Amygdala (tissue), 56 donors: Measurements from ENCODE around the gene JAK1.
"Not testable (repeated sequence)": the region's sequence is repeated elsewhere in the genome, so short reads cannot be mapped to it uniquely, and the experiment has no call there.

Experiments
- DNase-seq, 56 donors: peaks; one replicate each; lab custom pipeline; 2025; lab: John Stamatoyannopoulos, UW

JAK1 gene

GRCh38 chr1:64929221-64929620 is 37.1 kb downstream of the JAK1 start:
- DNase-seq, result no peak

- DNase-seq, result no peak
Measured at GRCh38 chr1:64928325-64928724, 38.0 kb downstream of the JAK1 start.

GRCh38 chr1:64925594-64925993 is 40.8 kb downstream of the JAK1 start:
- DNase-seq, result no peak

- DNase-seq, result no peak
Measured at GRCh38 chr1:64923294-64923718, 43.0 kb downstream of the JAK1 start.

GRCh38 chr1:64922336-64922735 is 44.0 kb downstream of the JAK1 start:
- no peak for DNase-seq

GRCh38 chr1:64921771-64922170 is 44.6 kb downstream of the JAK1 start:
- DNase-seq, result no peak

GRCh38 chr1:64920941-64921589 is 45.3 kb downstream of the JAK1 start:
- DNase-seq, result no peak

GRCh38 chr1:64919120-64919519 is 47.2 kb downstream of the JAK1 start:
- DNase-seq, result not testable (repeated sequence)

GRCh38 chr1:64917907-64918306 is 48.4 kb downstream of the JAK1 start:
- DNase-seq, result no peak

GRCh38 chr1:64917328-64917861 is 49.0 kb downstream of the JAK1 start:
- no peak for DNase-seq

GRCh38 chr1:64915381-64916274 is 50.7 kb downstream of the JAK1 start:
- DNase-seq, result no peak

GRCh38 chr1:64913361-64914015 is 52.9 kb downstream of the JAK1 start:
- DNase-seq, result no peak

GRCh38 chr1:64912191-64912590 is 54.2 kb downstream of the JAK1 start:
- DNase-seq, result no peak

GRCh38 chr1:64911326-64911725 is 55.0 kb downstream of the JAK1 start:
- no peak for DNase-seq

GRCh38 chr1:64909031-64909430 is 57.3 kb downstream of the JAK1 start:
- peak in 1 of 56 donors; percentile 12 for DNase-seq

GRCh38 chr1:64908575-64908974 is 57.8 kb downstream of the JAK1 start:
- DNase-seq, result no peak

GRCh38 chr1:64906447-64906846 is 59.9 kb downstream of the JAK1 start:
- peak in 9 of 56 donors; percentile 5 to 67 (median 13) for DNase-seq

- DNase-seq, result no peak
Measured at GRCh38 chr1:64903593-64903992, 62.8 kb downstream of the JAK1 start.

- DNase-seq, result no peak
Measured at GRCh38 chr1:64901663-64902062, 64.7 kb downstream of the JAK1 start.

GRCh38 chr1:64900916-64901315 is 65.4 kb downstream of the JAK1 start:
- no peak for DNase-seq
